HL-60 (cell line): Measurements from ENCODE around the gene ARHGAP45.

Source experiments
- DNase-seq, 2 experiments: peaks; one replicate each; pipeline ENCODE4 v3.0.0-alpha.2; 2010 to 2020; ENCODE audit warnings: low read depth in 1 of 2, low spot score in 1 of 2
- H3K27ac ChIP-seq: fragments of 250-450 bp; sonication (Bioruptor Pico); replicated peaks from 2 replicates; pipeline ENCODE4 v1.5.1; 2020; ENCODE audit warnings: mild to moderate bottlenecking, moderate library complexity
- H3K27me3 ChIP-seq: fragments of 250-450 bp; sonication (Bioruptor Pico); 2 replicates; pipeline ENCODE4 v1.5.1; 2021; ENCODE audit warnings: mild to moderate bottlenecking, moderate library complexity; ENCODE audit not compliant: insufficient read depth, poor library complexity, severe bottlenecking
- H3K4me3 ChIP-seq: replicated peaks from 2 replicates; pipeline ENCODE4 v1.5.1; 2011; ENCODE audit warnings: mild to moderate bottlenecking, control low read depth, low read length; ENCODE audit not compliant: insufficient read depth
- GABPA ChIP-seq: IDR thresholded peaks from 2 replicates; pipeline ENCODE4 v1.6.1; 2012; ENCODE audit warnings: low read depth
- POLR2AphosphoS5 ChIP-seq: IDR thresholded peaks from 2 replicates; pipeline ENCODE4 v1.6.1; 2012; ENCODE audit warnings: low read depth
- SPI1 ChIP-seq: IDR thresholded peaks from 2 replicates; pipeline ENCODE4 v1.6.1; 2012; ENCODE audit warnings: low read depth, mild to moderate bottlenecking, borderline replicate concordance
- TF ChIP-seq, protein P1 (sequence below): IDR thresholded peaks from one replicate; pipeline ENCODE4 v1.5.1; 2011; ENCODE audit warnings: low read length, control low read depth, inconsistent platforms; ENCODE audit not compliant: insufficient read depth
- TF ChIP-seq, protein P2 (sequence below): IDR thresholded peaks from 2 replicates; pipeline ENCODE4 v1.6.1; 2012; ENCODE audit warnings: low read depth; ENCODE audit not compliant: insufficient replicate concordance

The ARHGAP45 gene

DNA sequence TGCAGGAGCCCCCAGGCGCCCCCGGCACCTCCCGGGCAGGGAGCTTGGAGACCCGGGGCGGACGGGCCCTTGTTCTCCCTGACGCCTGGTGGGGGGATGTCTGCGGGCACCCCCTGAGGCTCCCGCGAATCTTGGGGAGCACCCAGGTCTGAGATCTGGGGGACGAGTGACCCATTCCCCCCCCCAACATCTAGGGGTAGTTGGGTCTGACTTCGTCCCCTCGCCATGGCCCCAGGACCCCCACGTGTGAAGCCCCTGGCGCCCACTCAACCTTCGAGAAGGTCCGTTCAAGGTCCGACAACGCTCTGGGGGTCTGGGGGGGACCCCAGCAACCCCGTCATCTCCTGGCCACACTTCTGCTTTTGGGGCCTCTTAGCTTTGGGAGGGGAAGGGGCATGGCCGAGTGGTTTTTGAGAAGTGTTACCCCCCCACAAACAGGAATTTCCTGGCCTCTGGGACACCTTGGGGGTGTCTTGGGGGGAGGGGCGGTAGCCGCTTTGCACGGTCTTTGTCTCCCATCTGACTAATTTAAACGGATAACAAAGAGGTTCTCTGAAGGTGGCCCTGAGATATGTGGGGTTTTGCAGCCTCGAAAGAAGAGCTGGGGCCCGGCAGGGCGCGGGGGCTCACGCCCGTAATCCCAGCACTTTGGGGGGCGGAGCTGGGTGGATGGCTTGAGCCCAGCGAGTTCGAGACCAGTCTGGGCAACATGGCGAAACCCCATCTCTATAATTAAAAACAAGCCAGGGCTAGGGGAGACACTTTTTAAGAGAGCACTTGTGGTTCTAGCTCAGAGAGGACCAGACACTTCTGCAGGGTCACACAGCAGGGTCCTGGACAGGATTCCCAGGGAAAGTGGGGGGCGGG, 40.0 kb upstream of the ARHGAP45 start:
- peak in 1 of 2 experiments; percentile 55 for DNase-seq
- Histone ChIP-seq H3K27ac (peak overlapping the region; percentile 96), H3K4me3 (peak overlapping the region; percentile 75), H3K27me3 (no peaks in the 10 kb centered on the region)
- TF ChIP-seq GABPA (no peak), SPI1 (peak; percentile 91)

DNA sequence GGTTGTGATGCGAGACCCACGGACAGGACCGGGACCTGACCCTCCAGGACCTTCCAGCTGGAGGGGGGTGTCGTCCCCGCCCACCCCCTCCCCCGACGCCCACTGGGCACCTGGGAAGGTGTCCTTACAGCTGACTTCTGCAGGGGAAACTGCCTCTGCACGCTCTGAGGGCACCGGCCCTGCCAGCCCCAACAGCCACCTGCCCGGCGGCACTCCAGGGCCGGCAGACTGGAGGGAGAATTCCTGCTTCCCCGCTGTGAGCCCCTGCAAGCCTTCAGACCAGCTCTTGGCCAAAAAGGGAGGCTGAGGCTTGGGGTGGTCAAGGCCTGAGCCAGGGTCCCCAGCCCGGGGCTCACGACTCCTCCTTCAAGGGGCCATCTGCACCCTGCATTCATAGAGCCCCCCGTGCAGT, 39.3 kb upstream of the ARHGAP45 start:
- Histone ChIP-seq H3K4me3 (peak overlapping the region; percentile 75), H3K27ac (peak overlapping the region; percentile 96), H3K27me3 (no peaks in the 10 kb centered on the region)
- no peak for TF ChIP-seq POLR2AphosphoS5
- TF ChIP-seq, protein P1, sequence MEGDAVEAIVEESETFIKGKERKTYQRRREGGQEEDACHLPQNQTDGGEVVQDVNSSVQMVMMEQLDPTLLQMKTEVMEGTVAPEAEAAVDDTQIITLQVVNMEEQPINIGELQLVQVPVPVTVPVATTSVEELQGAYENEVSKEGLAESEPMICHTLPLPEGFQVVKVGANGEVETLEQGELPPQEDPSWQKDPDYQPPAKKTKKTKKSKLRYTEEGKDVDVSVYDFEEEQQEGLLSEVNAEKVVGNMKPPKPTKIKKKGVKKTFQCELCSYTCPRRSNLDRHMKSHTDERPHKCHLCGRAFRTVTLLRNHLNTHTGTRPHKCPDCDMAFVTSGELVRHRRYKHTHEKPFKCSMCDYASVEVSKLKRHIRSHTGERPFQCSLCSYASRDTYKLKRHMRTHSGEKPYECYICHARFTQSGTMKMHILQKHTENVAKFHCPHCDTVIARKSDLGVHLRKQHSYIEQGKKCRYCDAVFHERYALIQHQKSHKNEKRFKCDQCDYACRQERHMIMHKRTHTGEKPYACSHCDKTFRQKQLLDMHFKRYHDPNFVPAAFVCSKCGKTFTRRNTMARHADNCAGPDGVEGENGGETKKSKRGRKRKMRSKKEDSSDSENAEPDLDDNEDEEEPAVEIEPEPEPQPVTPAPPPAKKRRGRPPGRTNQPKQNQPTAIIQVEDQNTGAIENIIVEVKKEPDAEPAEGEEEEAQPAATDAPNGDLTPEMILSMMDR: no peak
- TF ChIP-seq, protein P2, sequence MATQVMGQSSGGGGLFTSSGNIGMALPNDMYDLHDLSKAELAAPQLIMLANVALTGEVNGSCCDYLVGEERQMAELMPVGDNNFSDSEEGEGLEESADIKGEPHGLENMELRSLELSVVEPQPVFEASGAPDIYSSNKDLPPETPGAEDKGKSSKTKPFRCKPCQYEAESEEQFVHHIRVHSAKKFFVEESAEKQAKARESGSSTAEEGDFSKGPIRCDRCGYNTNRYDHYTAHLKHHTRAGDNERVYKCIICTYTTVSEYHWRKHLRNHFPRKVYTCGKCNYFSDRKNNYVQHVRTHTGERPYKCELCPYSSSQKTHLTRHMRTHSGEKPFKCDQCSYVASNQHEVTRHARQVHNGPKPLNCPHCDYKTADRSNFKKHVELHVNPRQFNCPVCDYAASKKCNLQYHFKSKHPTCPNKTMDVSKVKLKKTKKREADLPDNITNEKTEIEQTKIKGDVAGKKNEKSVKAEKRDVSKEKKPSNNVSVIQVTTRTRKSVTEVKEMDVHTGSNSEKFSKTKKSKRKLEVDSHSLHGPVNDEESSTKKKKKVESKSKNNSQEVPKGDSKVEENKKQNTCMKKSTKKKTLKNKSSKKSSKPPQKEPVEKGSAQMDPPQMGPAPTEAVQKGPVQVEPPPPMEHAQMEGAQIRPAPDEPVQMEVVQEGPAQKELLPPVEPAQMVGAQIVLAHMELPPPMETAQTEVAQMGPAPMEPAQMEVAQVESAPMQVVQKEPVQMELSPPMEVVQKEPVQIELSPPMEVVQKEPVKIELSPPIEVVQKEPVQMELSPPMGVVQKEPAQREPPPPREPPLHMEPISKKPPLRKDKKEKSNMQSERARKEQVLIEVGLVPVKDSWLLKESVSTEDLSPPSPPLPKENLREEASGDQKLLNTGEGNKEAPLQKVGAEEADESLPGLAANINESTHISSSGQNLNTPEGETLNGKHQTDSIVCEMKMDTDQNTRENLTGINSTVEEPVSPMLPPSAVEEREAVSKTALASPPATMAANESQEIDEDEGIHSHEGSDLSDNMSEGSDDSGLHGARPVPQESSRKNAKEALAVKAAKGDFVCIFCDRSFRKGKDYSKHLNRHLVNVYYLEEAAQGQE: no peak
- no peak for TF ChIP-seq GABPA
- TF ChIP-seq SPI1: no peak
- no peak for DNase-seq

DNA sequence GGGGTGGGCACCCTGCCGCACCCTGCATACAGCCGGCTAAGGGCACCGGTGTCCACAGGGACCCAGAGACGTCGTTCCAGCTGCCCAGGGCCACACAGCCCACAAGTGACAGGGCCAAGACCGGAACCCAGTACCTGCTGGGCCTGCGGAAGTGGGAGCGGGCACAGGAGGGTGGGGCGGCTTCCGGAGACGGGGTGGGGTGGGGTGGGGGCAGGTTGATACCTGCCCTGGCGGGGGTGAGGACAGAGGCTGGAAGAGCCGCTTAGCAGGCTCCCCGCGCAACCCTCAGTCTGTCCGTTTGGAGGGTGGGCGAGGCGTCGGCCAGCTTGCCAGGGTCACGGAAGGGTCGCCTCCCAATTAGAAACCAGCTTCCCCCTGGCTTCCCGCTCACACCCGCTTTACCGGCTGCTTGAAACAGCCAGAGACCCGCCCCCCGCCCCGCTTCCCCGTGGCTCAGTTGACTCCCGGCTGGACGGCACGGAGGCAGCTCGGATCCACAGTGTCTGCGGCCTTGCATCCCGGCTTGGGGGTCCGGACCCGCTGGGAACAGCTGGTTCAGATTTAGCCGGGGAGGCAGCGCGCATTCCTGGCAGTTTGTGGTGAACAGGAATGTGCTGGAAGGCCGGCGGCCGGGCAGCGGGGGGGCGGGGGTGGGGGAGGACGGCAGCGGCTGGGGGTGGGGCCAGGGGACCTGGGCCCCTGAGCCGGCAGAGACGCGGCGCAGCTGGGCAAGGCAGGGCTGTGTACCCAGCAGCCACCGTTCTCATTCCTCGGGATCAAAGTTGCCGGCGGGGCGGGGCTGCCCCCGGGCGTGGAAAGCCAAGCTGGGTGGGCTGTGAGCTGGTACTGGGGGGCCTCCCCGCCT, 38.7 kb upstream of the ARHGAP45 start:
- TF ChIP-seq GABPA (peak; percentile 60), SPI1 (peak; percentile 17; the same call in 1 of the 2 replicates)
- TF ChIP-seq, protein P1: no peak
- DNase-seq: peak; percentile 59
- peak overlapping the region; percentile 75 for H3K4me3 ChIP-seq
- peak overlapping the region; percentile 96 for H3K27ac ChIP-seq
- H3K27me3 ChIP-seq: no peaks in the 10 kb centered on the region

DNA sequence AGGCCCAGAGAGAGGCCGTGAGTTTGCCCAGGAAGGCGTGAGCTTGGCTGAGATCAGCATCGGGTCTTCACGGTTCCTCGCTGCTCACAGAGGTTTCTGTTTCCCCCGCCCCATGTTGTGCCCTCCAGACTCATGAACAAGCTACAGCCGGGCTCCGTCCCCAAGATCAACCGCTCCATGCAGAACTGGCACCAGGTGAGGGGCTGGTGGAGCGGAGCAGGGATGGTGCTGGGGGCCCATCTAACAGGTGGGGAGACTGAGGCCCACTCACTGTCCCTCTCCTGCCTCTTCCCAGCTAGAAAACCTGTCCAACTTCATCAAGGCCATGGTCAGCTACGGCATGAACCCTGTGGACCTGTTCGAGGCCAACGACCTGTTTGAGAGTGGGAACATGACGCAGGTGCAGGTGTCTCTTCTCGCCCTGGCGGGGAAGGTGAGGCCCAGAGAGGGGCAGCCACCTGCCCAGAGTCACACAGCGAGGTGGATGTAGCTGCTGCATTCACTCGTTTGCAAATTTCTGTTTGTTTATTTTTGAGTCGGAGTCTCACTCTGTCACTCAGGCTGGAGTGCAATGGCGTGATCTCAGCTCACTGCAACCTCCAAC, 34.6 kb upstream of the ARHGAP45 start:
- Histone ChIP-seq H3K27ac (no peak overlapping the region), H3K27me3 (no peaks in the 10 kb centered on the region), H3K4me3 (no peak overlapping the region)
- no peak for DNase-seq
- TF ChIP-seq GABPA (no peak), SPI1 (no peak), POLR2AphosphoS5 (no peak)
- TF ChIP-seq, protein P2: no peak
- TF ChIP-seq, protein P1: no peak
